CD1c-positive myeloid dendritic cell (primary cell): ENCODE measurements around the gene BEST4.
A peak's percentile ranks its signal among the peaks of the same experiment; 100 is the strongest.
"Not testable (repeated sequence)": the region's sequence is repeated elsewhere in the genome, so short reads cannot be mapped to it uniquely, and the experiment has no call there.

Experiments used
- DNase-seq: peaks from one replicate; pipeline ENCODE4 v3.0.0-alpha.2; 2016; ENCODE audit errors: extremely low spot score

The BEST4 gene

GRCh38 chr1:44819608-44820327, 31.8 kb upstream of the BEST4 start:
- DNase-seq = peak; percentile 94

DNA sequence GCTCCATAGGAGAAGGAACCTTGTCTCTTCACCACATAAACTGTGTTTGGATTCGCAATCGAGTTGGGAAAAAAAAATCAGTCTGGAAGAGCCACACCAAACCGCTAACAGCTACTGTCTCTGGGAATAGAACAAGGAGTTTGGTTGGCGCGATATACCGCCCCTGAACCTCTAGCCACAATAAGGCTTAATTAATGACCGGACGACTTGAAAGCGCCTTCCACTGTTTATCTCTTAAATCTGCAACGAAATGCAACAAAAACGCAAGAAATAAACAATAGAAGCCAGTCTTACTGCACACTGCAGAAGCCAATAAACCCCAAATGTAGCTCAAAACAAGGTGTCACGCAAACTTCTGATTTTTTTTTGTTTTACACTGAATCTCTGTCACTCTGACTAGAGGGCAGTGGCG, 31.2 kb upstream of the BEST4 start:
- no peak for DNase-seq

- no peak for DNase-seq
Observed at GRCh38 chr1:44817771-44818495, 30.0 kb upstream of the BEST4 start.

GRCh38 chr1:44817307-44817706, 29.3 kb upstream of the BEST4 start:
- DNase-seq = no peak

GRCh38 chr1:44815926-44816325, 28.0 kb upstream of the BEST4 start:
- not testable (repeated sequence) for DNase-seq

- no peak for DNase-seq
Observed at GRCh38 chr1:44812822-44813543, 25.0 kb upstream of the BEST4 start.

DNA sequence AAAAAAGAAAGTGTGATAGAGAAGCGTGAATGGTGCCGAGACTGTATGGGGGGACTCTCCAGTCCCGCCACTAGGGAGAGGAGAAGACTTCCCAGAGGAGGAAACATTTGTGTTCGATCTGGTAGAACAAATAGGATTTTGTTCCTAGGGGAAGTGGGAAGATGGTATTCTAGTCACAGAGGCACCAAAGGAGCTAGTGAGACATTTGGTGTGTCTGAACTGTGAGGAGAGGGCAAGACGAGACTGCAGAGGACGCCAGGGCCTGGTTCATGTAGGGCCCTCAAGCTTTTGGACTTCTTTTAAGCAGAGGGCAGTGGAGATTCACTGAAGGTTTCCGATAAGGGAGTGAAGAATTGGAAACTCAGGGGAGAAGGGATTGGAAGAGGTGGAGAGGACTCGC, 23.3 kb upstream of the BEST4 start:
- DNase-seq = peak; percentile 23

GRCh38 chr1:44810762-44811105, 22.8 kb upstream of the BEST4 start:
- DNase-seq = not testable (repeated sequence)

- peak; percentile 91 for DNase-seq
Observed at GRCh38 chr1:44810101-44810761, 22.3 kb upstream of the BEST4 start.

DNA sequence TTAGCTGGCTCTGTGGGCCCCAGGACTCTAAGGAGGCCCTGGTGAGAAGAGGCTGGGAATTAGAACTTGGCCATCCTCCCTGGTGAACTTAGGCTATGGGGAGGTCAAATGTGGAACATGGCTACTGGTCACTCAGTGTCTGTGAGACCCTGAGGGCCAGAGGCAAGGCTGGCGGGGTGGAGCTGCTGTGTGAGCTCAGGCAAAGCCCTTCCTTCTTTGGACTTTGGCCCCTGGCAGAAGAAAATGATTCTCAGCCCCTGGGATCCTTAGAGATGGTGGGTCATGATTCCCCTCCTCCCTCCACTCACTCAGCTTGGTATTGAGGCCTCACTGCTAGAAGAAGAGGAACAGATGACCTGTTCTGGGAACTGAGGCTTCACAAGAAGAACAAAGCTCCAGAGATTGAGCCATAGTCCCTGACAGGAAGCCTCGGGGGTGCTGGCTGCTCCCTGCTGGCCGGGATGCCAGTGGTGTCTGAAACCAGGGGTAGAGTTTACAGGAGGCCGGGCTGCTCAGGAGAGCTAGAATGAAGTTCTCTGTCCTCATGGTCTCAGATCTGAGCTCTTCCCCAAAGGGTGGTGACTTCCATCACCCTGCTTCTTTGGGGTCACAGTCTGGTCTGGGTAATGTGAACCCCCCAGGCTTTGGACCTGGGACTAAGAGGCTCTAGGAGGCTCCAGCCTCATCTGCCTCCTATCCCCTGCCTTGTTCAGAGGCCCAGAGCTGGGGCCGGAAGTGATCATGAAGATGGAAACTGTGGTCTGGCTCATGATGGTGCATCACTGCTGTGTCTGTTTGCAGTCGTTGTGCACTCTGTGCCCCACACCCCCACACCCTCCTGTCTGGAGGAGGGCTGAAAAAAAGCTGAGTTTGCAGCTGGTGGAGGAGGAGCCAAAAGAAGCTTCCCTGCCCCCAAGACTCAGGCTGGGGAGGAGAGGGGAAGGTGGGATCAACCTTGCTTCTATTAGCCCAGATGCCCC, 21.3 kb upstream of the BEST4 start:
- peak; percentile 93 for DNase-seq

DNA sequence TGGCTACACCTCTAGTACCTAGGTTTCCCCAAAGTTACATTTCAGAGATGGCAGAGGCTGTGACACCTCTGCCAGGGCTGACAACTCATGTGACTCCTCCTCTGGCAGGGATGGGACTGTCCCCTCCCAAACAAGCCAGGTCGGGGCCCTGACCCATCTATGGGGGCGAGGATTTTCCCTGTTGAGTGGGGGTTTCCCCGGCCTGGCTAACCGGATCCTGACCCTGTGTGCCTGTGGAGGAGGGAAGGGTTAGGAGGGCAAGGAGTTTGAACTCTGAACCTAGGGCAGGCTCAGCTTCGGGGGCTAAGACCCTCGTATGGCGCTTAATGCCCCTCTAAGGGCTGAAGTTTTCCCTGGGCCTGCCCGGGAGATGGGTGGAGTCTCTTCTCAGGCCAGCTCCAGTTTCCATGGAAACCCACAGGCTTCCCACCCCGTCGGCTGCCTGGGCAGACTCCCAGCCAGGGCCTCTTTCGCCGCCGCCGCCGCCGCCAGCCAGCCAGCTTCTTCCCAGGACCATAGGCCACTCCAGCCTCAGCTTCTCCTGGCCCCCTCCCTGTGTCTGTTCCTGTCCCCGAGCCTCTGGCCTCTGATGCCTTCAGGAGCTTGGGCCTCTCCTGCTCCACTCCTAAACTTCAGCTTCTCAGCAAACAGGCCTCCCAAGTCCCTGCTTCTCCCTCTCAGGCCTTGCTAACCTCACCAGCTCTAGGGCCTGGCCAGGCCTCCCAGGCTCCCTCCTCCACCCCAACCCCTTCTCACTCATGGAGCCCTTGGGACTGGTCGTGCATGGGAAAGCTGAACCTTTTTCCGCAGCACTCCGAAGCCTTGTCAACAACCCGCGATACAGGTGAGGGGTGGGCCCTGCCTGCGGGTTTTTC, 20.3 kb upstream of the BEST4 start, which contains the start of gene BTBD19:
BTBD19 (plus strand) TSS at position 461 of the 875 bp plus-strand sequence; CDS start at position 759, 298 bp downstream.
- DNase-seq = no peak

GRCh38 chr1:44807364-44808062, 19.5 kb upstream of the BEST4 start:
- DNase-seq = peak; percentile 97

- no peak for DNase-seq
Observed at GRCh38 chr1:44806704-44807363, 18.9 kb upstream of the BEST4 start, which contains the start of gene DYNLT4. Gene DYNLT4, minus strand, starts transcription at chr1:44807351. Its CDS starts 683 bp downstream, at chr1:44806668.

DNA sequence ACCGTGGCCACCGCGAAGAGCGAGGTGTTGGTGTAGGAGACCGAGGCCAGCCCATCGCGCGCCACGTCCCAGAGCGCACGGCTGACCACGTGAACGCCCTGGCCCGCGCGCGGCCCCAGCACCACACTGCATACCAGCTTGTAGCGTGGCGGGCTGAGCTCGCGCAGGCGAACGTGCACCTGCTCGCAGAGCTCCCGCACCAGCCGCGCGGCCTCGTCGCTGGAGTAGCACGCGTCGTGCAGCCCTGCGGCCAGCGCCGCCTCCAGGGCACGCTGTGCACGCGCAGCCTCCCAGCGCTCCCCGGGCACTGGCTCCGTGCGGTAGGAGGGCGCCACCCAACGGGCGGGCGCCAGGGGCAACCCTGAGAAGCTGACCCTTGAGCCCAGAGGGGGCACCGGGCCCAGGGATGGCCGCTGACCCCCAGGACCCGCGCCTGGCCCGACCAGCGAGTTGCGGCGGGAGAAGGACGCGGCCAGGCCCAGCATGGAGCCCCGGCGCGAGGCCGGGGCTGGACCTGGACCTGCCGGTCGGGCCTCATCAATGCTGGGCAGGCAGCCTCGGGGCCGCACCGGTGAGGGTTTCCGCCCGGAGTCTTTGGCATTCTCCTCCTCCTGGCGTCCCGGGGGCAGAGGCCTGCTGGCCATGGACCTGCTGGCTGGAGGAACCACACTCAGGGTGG, 18.2 kb upstream of the BEST4 start:
- DNase-seq = no peak

DNA sequence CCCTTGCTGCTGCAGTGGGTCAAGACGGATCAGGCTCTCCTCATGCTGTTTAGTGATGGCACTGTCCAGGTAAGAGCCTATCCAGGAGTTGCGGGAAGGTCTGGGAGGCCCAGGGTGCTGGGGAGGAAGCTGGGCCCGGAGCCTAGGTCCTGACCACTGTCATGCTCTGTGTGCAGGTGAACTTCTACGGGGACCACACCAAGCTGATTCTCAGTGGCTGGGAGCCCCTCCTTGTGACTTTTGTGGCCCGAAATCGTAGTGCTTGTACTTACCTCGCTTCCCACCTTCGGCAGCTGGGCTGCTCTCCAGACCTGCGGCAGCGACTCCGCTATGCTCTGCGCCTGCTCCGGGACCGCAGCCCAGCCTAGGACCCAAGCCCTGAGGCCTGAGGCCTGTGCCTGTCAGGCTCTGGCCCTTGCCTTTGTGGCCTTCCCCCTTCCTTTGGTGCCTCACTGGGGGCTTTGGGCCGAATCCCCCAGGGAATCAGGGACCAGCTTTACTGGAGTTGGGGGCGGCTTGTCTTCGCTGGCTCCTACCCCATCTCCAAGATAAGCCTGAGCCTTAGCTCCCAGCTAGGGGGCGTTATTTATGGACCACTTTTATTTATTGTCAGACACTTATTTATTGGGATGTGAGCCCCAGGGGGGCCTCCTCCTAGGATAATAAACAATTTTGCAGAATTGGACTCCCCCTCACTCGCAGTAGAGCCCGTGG, 17.5 kb upstream of the BEST4 start:
- no peak for DNase-seq

GRCh38 chr1:44803312-44804095, 15.5 kb upstream of the BEST4 start:
- DNase-seq = no peak

GRCh38 chr1:44803062-44803311, 15.0 kb upstream of the BEST4 start:
- DNase-seq = no peak
